Heart left ventricle (tissue), 16 donors: ENCODE results near the gene NCAPD3. TPM values are rescaled to one million over a fixed set of nuclear protein-coding genes. Genes with fewer than 3 reads are reported as not detected.

Experiments used
- ATAC-seq, 4 donors: fragments of 200-7000 bp; cut with Tn5 transposase; one replicate each; pipeline ENCODE4 v1.9.1; 2020 to 2022; ENCODE audit warnings: moderate library complexity in 4 of 4, mild to moderate bottlenecking in 3 of 4, moderate number of reproducible peaks in 1 of 4
- DNase-seq, 5 donors: peaks; one replicate each; pipeline ENCODE4 v3.0.0-alpha.2; 2020
- H3K27ac ChIP-seq, 12 donors: fragments of 200-600 bp; sonication (generic) in 4 of 12; one replicate each; pipeline versions ENCODE4 v1.5.0 to v1.8.0; 2016 to 2022; ENCODE audit warnings: mild to moderate bottlenecking in 2 of 12
- H3K27me3 ChIP-seq, 9 donors: fragments of 200-600 bp; sonication (generic) in 2 of 9; one replicate each; pipeline versions ENCODE4 v1.5.1 to v1.8.0; 2016 to 2022; ENCODE audit warnings: mild to moderate bottlenecking in 3 of 9
- H3K36me3 ChIP-seq, 9 donors: fragments of 200-600 bp; sonication (generic) in 2 of 9; one replicate each; pipeline versions ENCODE4 v1.5.0 to v1.8.0; 2018 to 2022; ENCODE audit warnings: mild to moderate bottlenecking in 2 of 9
- H3K4me1 ChIP-seq, 12 donors: fragments of 200-600 bp; sonication (generic) in 4 of 12; one replicate each; pipeline versions ENCODE4 v1.5.0 to v1.8.0; 2016 to 2022; ENCODE audit warnings: mild to moderate bottlenecking in 3 of 12
- H3K4me3 ChIP-seq, 12 donors: fragments of 200-600 bp; sonication (generic) in 4 of 12; one replicate each; pipeline versions ENCODE4 v1.5.0 to v1.8.0; 2017 to 2022; ENCODE audit warnings: mild to moderate bottlenecking in 9 of 12, moderate library complexity in 4 of 12
- H3K9me3 ChIP-seq, 12 donors: fragments of 200-600 bp; sonication (generic) in 4 of 12; one replicate each; pipeline versions ENCODE4 v1.5.0 to v1.8.0; 2016 to 2022; ENCODE audit warnings: mild to moderate bottlenecking in 1 of 12
- POLR2A ChIP-seq, 2 donors: fragments of 450-650 bp; IDR thresholded peaks; one replicate each; pipeline ENCODE4 v1.6.1; 2017; ENCODE audit warnings: antibody characterized with exemption in 2 of 2, mild to moderate bottlenecking in 2 of 2, moderate library complexity in 2 of 2
- WGBS, 4 donors: extraction: QIAGEN DNeasy Blood & Tissue Kit in 2 of 4; methylation state at CpG; one replicate each; pipeline versions ENCODE4 v1.1.5 to v1.1.7; 2013 to 2018; 5-methylcytosine and 5-hydroxymethylcytosine counted together
- intact Hi-C, 10 donors: fragments of 100-400 bp; cut with DNase I; formaldehyde crosslinking; loops; one replicate each; pipeline versions ENCODE4 v1.11.1 to v1.14.2; 2022
- polyA plus RNA-seq, 2 donors: library from polyadenylated mRNA; stranded (reverse); fragments of 200-250 nt; gene quantifications; one replicate each; pipeline ENCODE4 v1.2.3, GENCODE V29; 2013
- total RNA-seq, 9 donors: library from RNA; depleted of rRNA in 2 of 9; stranded (reverse); fragments of >200 nt in 2 of 9; fragmentation: NEBNext Ultra II Directional in 3 of 9; extraction: Animal tissue kit (Norgen Biotek cat#: 25700) in 3 of 9; gene quantifications; one replicate each; pipeline versions ENCODE4 v1.1.0 to v1.2.4, GENCODE V29; 2016 to 2023
- TF ChIP-seq, protein P1 (sequence below), 12 donors: fragments of 200-600 bp; sonication (generic) in 4 of 12; IDR thresholded peaks; one replicate each; pipeline versions ENCODE4 v1.5.0 to v1.8.0; 2018 to 2022; ENCODE audit warnings: antibody characterized with exemption in 12 of 12, mild to moderate bottlenecking in 5 of 12
- donor health status: ischemic (EF 13 %, LVEDD 7.1; RV severe dilation, severe dysfunction).
- donor health status: healthy with polysubstance abuse.
- donor health status: DM: no; HTN: yes; CAD: no.
- donor health status: DM: no; HTN: no; CAD: no.
- donor health status: ischemic (EF 25% LVEDD 6.9; RV normal size, moderate dysfunction).
- donor health status: ischemic (EF 25% LVEDD 5.7; RV mildly dilated, moderate dysfunction).
- donor health status: healthy.
- donor health status: DM: yes; HTN: yes; CAD: no.
- donor health status: ischemic (EF 35%, LVEDD 5.7; RV mildly dilated, moderate dysfunction).
- donor health status: nonischemic (EF 11% LVEDD 7.7; RV severe dilation, severe dysfunction).
- donor health status: DM: yes; HTN: yes; CAD: no.
- donor health status: PGD.
- donor health status: ischemic (EF 29% LVEDD 5.4; RV normal size, mild dysfunction).
- donor health status: nonischemic (EF 23%, LVEDD 6.1; RV moderate dilation, normal function).

Gene NCAPD3
- total and polyA plus RNA-seq, 11 donors = 4.7 to 18.8 (median 10.8) TPM

DNA sequence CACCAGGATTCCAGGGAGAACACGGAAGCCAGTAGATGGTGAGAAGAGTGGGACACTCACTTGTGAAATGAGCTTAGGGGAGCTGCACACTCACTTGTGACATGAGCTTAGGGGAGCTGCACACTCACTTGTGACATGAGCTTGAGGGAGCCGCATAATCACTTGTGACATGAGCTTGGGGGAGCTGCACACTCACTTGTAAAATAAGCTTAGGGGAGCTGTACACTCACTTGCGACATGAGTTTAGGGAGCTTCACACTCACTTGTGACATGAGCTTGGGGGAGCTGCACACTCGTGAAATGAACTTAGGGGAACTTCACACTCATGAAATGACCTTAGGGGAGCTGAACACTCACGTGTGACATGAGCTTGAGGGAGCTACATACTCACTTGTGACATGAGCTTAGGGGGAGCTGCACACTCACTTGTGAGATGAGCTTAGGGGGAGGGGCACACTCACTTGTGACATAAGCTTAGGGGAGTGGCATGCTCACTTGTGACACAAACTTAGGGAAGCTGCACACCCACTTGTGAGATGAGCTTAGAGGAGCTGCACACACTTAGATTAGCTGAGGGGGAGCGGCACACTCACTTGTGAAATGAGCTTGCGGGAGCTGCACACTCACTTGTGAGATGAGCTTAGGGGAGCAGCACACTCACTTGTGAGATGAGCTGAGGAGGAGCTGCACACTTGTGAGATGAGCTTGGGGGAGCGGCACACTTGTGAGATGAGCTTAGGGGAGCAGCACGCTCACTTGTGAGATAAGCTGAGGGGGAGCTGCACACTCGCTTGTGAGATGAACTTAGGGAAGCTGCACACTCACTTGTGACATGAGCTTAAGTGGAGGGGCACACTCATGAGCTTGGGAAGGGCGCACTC lies 59.0 kb downstream of the NCAPD3 start:
- H3K4me3 ChIP-seq = no peak overlapping the region
- WGBS, 4 donors = 93 to 96% (median 95%) methylated on average over 11 of the region's 11 CpGs
- no peak for DNase-seq
- no peak overlapping the region for H3K27ac ChIP-seq
- peak in 1 of 4 donors; percentile 15 for ATAC-seq
- no peaks in the 10 kb centered on the region for H3K27me3 ChIP-seq
- peaks cover 0 to 71% (median 54%) of the 10 kb centered on the region in 9 donors for H3K36me3 ChIP-seq
- no peaks in the 10 kb centered on the region for H3K9me3 ChIP-seq
- TF ChIP-seq, protein P1, sequence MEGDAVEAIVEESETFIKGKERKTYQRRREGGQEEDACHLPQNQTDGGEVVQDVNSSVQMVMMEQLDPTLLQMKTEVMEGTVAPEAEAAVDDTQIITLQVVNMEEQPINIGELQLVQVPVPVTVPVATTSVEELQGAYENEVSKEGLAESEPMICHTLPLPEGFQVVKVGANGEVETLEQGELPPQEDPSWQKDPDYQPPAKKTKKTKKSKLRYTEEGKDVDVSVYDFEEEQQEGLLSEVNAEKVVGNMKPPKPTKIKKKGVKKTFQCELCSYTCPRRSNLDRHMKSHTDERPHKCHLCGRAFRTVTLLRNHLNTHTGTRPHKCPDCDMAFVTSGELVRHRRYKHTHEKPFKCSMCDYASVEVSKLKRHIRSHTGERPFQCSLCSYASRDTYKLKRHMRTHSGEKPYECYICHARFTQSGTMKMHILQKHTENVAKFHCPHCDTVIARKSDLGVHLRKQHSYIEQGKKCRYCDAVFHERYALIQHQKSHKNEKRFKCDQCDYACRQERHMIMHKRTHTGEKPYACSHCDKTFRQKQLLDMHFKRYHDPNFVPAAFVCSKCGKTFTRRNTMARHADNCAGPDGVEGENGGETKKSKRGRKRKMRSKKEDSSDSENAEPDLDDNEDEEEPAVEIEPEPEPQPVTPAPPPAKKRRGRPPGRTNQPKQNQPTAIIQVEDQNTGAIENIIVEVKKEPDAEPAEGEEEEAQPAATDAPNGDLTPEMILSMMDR (IDR thresholded peaks at IDR 0.05) = no peak
- no peak for TF ChIP-seq POLR2A (IDR thresholded peaks at IDR 0.05)
- intact Hi-C loops = no loop called here
- no peaks in the 10 kb centered on the region for H3K4me1 ChIP-seq

DNA sequence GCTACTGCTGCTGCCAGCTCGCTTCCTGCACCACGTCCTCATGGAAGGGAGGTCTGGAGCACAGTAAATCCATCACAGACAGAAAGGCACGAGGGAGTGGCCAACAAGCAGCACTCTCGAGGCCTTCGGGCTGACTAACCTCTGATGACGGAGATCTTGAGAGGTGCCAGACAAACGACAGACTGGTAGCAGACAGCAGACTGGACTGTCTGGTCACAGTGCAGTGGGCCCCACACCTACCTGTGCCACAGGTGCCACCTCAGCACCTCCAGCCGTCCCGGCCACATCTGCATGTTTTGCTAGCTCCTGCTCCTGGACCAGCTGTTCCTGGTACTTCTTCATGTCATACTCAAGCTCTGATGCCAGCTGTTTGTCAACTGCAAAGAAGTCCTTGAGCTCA lies 64.1 kb downstream of the NCAPD3 start:
- 86 to 93% (median 91%) methylated on average over 7 to 9 of the region's 9 CpGs for WGBS, 4 donors
- no peak for TF ChIP-seq POLR2A (IDR thresholded peaks at IDR 0.05)
- TF ChIP-seq, protein P1 (IDR thresholded peaks at IDR 0.05) = no peak
- intact Hi-C loops = no loop called here

DNA sequence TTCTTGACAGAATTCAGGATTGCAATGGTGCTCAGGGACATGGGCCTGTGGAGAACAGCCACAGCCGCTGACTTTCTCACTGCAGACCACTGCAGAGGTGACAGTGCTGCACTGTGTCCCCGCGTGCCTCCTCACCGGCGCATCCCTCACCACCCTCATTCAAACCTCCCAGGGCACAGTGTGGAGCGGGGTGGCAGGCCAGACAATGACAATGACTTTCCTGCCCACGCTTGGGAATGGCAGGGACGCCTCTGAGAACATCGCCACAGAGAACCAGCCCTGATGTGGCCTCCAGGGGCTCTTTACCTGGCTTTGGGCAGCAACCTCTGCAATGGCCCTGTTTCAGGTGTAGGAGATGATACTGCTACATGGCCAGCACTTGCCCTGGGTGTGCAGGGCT lies 65.7 kb downstream of the NCAPD3 start:
- ATAC-seq (no peak), DNase-seq (no peak)
- Histone ChIP-seq H3K27ac (no peak overlapping the region), H3K4me3 (no peak overlapping the region), H3K27me3 (no peaks in the 10 kb centered on the region), H3K36me3 (peaks cover 0 to 97% (median 84%) of the 10 kb centered on the region in 9 donors), H3K4me1 (no peaks in the 10 kb centered on the region), H3K9me3 (no peaks in the 10 kb centered on the region)
- WGBS, 4 donors = 97 to 98% (median 98%) methylated on average over 7 to 9 of the region's 9 CpGs
- TF ChIP-seq POLR2A (IDR thresholded peaks at IDR 0.05) = no peak
- TF ChIP-seq, protein P1 (IDR thresholded peaks at IDR 0.05) = no peak
- intact Hi-C loops = no loop called here

More for the DNA sequence above, 64.1 kb downstream of the NCAPD3 start:
- Histone ChIP-seq H3K9me3 (no peaks in the 10 kb centered on the region), H3K27me3 (no peaks in the 10 kb centered on the region), H3K4me3 (no peak overlapping the region), H3K27ac (no peak overlapping the region), H3K36me3 (peaks cover 0 to 93% (median 74%) of the 10 kb centered on the region in 9 donors), H3K4me1 (no peaks in the 10 kb centered on the region)
- DNase-seq (no peak), ATAC-seq (no peak)

- intact Hi-C loops = no loop called here
- TF ChIP-seq, protein P1 (IDR thresholded peaks at IDR 0.05) = no peak
- TF ChIP-seq POLR2A (IDR thresholded peaks at IDR 0.05) = no peak
These were observed 66.3 kb downstream of the NCAPD3 start for GRCh38 chr11:134157451-134157850.

More at GRCh38 chr11:134157451-134157850, 66.3 kb downstream of the NCAPD3 start:
- Histone ChIP-seq H3K4me3 (no peak overlapping the region), H3K36me3 (peaks cover 0 to 97% (median 84%) of the 10 kb centered on the region in 9 donors), H3K9me3 (no peaks in the 10 kb centered on the region), H3K27ac (no peak overlapping the region), H3K27me3 (no peaks in the 10 kb centered on the region), H3K4me1 (no peaks in the 10 kb centered on the region)
- ATAC-seq (no peak), DNase-seq (no peak)
- WGBS, 4 donors = 82 to 88% (median 84%) methylated on average over 4 of the region's 4 CpGs
